ENCODE results near the gene MAP3K5.

MAP3K5 gene

DNA sequence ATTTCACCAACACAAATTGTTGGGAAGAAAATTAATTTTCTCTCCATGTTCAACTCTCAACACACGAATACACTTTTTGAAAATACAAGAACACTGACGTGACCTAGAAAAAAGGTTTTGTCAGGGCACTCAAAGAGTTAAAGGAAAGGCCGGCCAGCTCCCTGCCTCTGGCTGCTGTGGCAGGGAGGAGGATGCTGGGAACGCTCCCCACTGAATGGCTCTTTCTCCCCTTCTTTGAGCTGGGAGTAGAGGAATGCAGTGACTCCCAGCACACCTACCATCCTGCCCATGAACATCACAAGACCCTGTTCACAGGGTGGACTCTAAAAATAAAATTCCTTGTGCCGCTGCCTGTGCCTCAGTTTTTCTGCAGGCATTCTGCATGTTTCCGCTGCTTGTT lies 47.0 kb downstream of the MAP3K5 start:
- no peak for FAIRE-seq
- DNase-seq (ENCODE audit: insufficient read length, low spot score): no peak
- TF ChIP-seq CTCF (IDR thresholded peaks at IDR 0.05; ENCODE audit: insufficient read depth, missing control alignments): no peak

- no peak for FAIRE-seq
- no peak for TF ChIP-seq CTCF (IDR thresholded peaks at IDR 0.05; ENCODE audit: insufficient read depth, missing control alignments)
- DNase-seq (ENCODE audit: insufficient read length, low spot score): no peak
Observed at GRCh38 chr6:136744889-136745288, 47.4 kb downstream of the MAP3K5 start.

- DNase-seq (ENCODE audit: insufficient read length, low spot score) (no peak), FAIRE-seq (no peak)
- no peak for TF ChIP-seq CTCF (IDR thresholded peaks at IDR 0.05; ENCODE audit: insufficient read depth, missing control alignments)
Observed at GRCh38 chr6:136742125-136742524, 50.2 kb downstream of the MAP3K5 start.

DNA sequence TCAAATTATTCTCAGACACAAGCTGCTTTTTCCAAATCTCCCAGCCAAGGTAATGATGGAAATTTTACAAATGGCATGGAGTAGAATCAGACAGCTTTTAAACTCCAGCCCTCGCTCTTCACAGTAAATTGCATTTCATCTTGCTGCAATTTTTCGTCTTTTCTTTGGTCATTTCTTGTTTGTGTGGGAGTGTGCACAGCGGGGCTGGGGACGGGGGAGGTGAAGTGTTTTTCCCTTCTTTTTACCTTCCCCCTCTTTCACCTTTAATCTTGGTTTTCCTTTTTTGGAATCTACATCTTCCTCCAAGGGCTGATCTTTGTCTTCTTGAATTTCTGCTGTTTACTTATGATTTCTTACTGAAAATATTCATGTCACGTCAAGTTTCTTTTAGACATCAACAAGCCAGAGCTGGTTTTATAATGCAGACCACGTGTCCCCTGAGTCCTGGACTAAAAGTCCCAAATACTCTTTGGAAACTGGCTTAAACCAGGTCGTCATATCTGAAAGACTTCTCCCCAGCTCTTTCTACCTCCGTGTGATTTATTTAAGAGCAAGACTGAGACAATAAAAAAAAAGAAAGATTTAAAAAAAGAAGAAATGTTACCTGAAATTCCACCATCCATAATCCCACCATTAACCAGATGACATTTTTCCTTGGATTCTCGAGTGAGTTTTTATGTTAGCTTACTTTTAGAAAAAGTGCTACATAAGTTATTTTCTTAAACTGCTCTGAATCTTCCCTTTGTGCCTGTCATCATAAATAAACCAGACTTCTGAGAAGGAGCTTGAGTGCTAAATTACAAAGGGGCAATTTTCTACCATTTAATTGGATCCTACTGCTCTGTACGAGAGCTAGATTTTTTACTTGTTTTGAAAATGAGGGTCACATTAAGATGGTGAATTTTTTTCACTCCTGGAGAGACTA lies 52.0 kb downstream of the MAP3K5 start:
- DNase-seq (ENCODE audit: insufficient read length, low spot score) (no peak), FAIRE-seq (no peak)
- TF ChIP-seq CTCF (IDR thresholded peaks at IDR 0.05; ENCODE audit: insufficient read depth, missing control alignments): no peak

DNA sequence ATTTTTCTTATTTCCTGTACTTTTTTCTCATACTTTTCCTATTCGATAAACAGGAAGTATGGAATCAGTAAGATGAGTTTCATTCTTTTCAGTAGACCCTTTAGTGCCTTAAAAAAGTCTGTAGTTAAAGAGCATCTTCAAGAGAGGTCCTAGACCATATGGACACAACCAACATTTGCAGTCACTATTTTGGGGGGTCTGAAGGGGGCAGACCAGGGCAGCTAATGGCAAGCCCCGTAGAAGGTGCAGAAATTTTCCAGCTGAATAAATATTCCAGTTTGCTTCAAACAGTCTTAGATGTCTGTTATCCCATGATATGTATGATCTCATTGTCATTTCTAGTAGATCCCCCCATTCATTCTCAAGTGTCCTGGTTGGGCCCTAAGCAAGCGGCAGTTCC lies 52.8 kb downstream of the MAP3K5 start:
- no peak for TF ChIP-seq CTCF (IDR thresholded peaks at IDR 0.05; ENCODE audit: insufficient read depth, missing control alignments)
- FAIRE-seq (no peak), DNase-seq (ENCODE audit: insufficient read length, low spot score) (no peak)

- DNase-seq (ENCODE audit: insufficient read length, low spot score): no peak
- TF ChIP-seq CTCF (IDR thresholded peaks at IDR 0.05; ENCODE audit: insufficient read depth, missing control alignments): no peak
- no peak for FAIRE-seq
Observed at GRCh38 chr6:136739071-136739470, 53.2 kb downstream of the MAP3K5 start.

DNA sequence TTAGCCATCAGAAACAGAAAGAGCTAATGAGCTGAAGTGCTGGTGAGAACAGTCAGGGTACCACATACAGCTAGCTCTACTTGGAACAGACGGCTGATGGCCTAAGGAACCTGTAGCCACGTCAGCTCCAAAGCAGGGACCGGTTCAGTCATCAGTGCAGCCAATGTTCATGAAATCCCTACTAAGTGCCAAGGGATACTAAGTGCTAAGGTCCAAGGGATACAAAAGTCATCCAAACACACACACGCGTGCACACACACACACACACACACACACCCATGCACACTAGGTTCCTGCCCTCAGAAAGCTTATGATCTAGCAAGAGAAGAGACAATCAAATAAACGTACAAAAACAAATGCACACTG lies 53.6 kb downstream of the MAP3K5 start:
- FAIRE-seq (no peak), DNase-seq (ENCODE audit: insufficient read length, low spot score) (no peak)
- no peak for TF ChIP-seq CTCF (IDR thresholded peaks at IDR 0.05; ENCODE audit: insufficient read depth, missing control alignments)

Measured in D721Med (cell line).